Measurements from ENCODE around the gene IRGC.
A peak's percentile ranks its signal among the peaks of the same experiment; 100 is the strongest.

Gene IRGC

GRCh38 chr19:43726736-43727592 lies 11.1 kb downstream of the IRGC start:
- no peak for DNase-seq

GRCh38 chr19:43727593-43727853 lies 11.6 kb downstream of the IRGC start:
- no peak for DNase-seq

- no peak for DNase-seq
Observed at GRCh38 chr19:43729919-43730318, 14.0 kb downstream of the IRGC start.

GRCh38 chr19:43731346-43731745 lies 15.5 kb downstream of the IRGC start:
- DNase-seq = no peak

GRCh38 chr19:43731846-43732245 lies 16.0 kb downstream of the IRGC start:
- no peak for DNase-seq

- no peak for DNase-seq
Observed at GRCh38 chr19:43735013-43735412, 19.1 kb downstream of the IRGC start.

GRCh38 chr19:43735957-43736356 lies 20.1 kb downstream of the IRGC start:
- DNase-seq = no peak

GRCh38 chr19:43738780-43739211 lies 22.9 kb downstream of the IRGC start:
- DNase-seq = no peak

- DNase-seq = no peak
Observed at GRCh38 chr19:43739439-43740235, 23.8 kb downstream of the IRGC start.

GRCh38 chr19:43741075-43741825 lies 25.4 kb downstream of the IRGC start:
- no peak for DNase-seq

- DNase-seq = no peak
Observed at GRCh38 chr19:43743059-43743458, 27.2 kb downstream of the IRGC start.

- DNase-seq = no peak
Observed at GRCh38 chr19:43747557-43748204, 31.8 kb downstream of the IRGC start.

GRCh38 chr19:43748205-43748594 lies 32.3 kb downstream of the IRGC start:
- DNase-seq = no peak

- no peak for DNase-seq
Observed at GRCh38 chr19:43748685-43749084, 32.8 kb downstream of the IRGC start.

- no peak for DNase-seq
Observed at GRCh38 chr19:43749152-43749551, 33.3 kb downstream of the IRGC start.

- no peak for DNase-seq
Observed at GRCh38 chr19:43749898-43750297, 34.0 kb downstream of the IRGC start.

- no peak for DNase-seq
Observed at GRCh38 chr19:43751466-43752220, 35.8 kb downstream of the IRGC start.

- no peak for DNase-seq
Observed at GRCh38 chr19:43752287-43752875, 36.5 kb downstream of the IRGC start.

GRCh38 chr19:43754253-43754502 lies 38.3 kb downstream of the IRGC start:
- no peak for DNase-seq

- DNase-seq = peak; percentile 79
Observed at GRCh38 chr19:43754503-43755255, 38.8 kb downstream of the IRGC start, which contains the start of gene SMG9. SMG9 (minus strand) TSS chr19:43754962; CDS start chr19:43750741, 4,221 bp downstream.

GRCh38 chr19:43755256-43755801 lies 39.5 kb downstream of the IRGC start:
- peak; percentile 75 for DNase-seq
